K562 (cell line): ENCODE measurements around the gene MT1HL1. TPM values are rescaled to one million over a fixed set of nuclear protein-coding genes. Genes with fewer than 3 reads are reported as not detected.

Experiments used
- ATAC-seq: fragments of 200-7000 bp; cut with Tn5 transposase; 3 replicates; pipeline ENCODE4 v1.9.1; 2020; ENCODE audit warnings: moderate library complexity
- BruUV-seq: library from RNA; stranded (reverse); fragments of 400-500 nt; replicated peaks from 2 replicates; lab custom pipeline; 2021; lab: Mats Ljungman, UMichigan
- CTCF ChIA-PET: fragments of 300-600 bp; formaldehyde crosslinking; extraction: SDS; loops from one replicate; lab custom pipeline; 2021; ENCODE audit warnings: low intra/inter-chr PET ratio; lab: Yijun Ruan, JAX
- POLR2A ChIA-PET: fragments of 300-600, 350-650 bp; sonication (Branson Sonifier 250); formaldehyde crosslinking; extraction: SDS; loops from one replicate; lab custom pipeline; 2021; ENCODE audit warnings: antibody characterized with exemption, inconsistent platforms; lab: Yijun Ruan, JAX
- DNase-seq, 4 experiments: peaks; one replicate each; pipeline versions ENCODE4 v3.0.0 to v3.0.0-alpha.2; 2011 to 2018; ENCODE audit warnings: low spot score in 3 of 4, mixed read lengths in 3 of 4; ENCODE audit errors: extremely low read depth in 1 of 4
- FAIRE-seq: peaks from 2 replicates; lab custom pipeline; 2011; peaks lifted over from hg19 to GRCh38; lab: Jason Lieb, UNC
- H2AFZ ChIP-seq: 2 replicates; pipeline ENCODE4 v1.6.0; 2011; ENCODE audit warnings: low read depth, low read length, control low read depth, inconsistent platforms
- H3K27ac ChIP-seq: fragments of 200-600 bp; 3 replicates; pipeline ENCODE4 v1.8.0; 2011; ENCODE audit warnings: low read depth, mild to moderate bottlenecking, control low read depth, inconsistent platforms, low read length, moderate library complexity, mixed read lengths; ENCODE audit errors: extremely low read depth
- H3K27me3 ChIP-seq, 2 experiments: fragments of 300-600 bp in 1 of 2; 2 replicates in 1 of 2; 3 replicates in 1 of 2; pipeline versions ENCODE4 v1.6.0 to v1.8.0; 2011; ENCODE audit warnings: inconsistent platforms in 2 of 2, low read length in 2 of 2, mild to moderate bottlenecking in 1 of 2, mixed read lengths in 1 of 2, moderate library complexity in 1 of 2; ENCODE audit not compliant: control insufficient read depth in 2 of 2, insufficient read depth in 2 of 2
- H3K36me3 ChIP-seq: fragments of 300-600 bp; 3 replicates; pipeline ENCODE4 v1.8.0; 2011; ENCODE audit warnings: mild to moderate bottlenecking, low read length, inconsistent platforms; ENCODE audit not compliant: control insufficient read depth, insufficient read depth
- H3K4me1 ChIP-seq, 2 experiments: fragments of 200-600 bp in 1 of 2; replicated peaks in 1 of 2; 2 replicates in 1 of 2; 3 replicates in 1 of 2; pipeline versions ENCODE4 v1.5.1 to v1.8.0; 2011; ENCODE audit warnings: inconsistent platforms in 2 of 2, low read length in 2 of 2, mild to moderate bottlenecking in 1 of 2, mixed read lengths in 1 of 2, moderate library complexity in 1 of 2; ENCODE audit not compliant: control insufficient read depth in 2 of 2, insufficient read depth in 2 of 2
- H3K4me2 ChIP-seq: 2 replicates; pipeline ENCODE4 v1.6.1; 2011; ENCODE audit warnings: low read length, control low read depth, inconsistent platforms, mixed read lengths; ENCODE audit not compliant: insufficient read depth
- H3K4me3 ChIP-seq: fragments of 200-600 bp; sonication (generic), shearing (Covaris generic); 2 replicates; pipeline ENCODE4 v1.5.1; 2016; ENCODE audit warnings: control low read depth, inconsistent platforms
- H3K79me2 ChIP-seq: fragments of 200-600 bp; 3 replicates; pipeline ENCODE4 v1.8.0; 2011; ENCODE audit warnings: low read length, inconsistent platforms; ENCODE audit not compliant: control insufficient read depth, insufficient read depth
- H3K9ac ChIP-seq, 2 experiments: 2 replicates each; pipeline versions ENCODE4 v1.6.0 to v1.6.1; 2011; ENCODE audit warnings: low read depth in 2 of 2, low read length in 2 of 2, control low read depth in 1 of 2, inconsistent platforms in 1 of 2, mild to moderate bottlenecking in 1 of 2, mixed read lengths in 1 of 2; ENCODE audit not compliant: insufficient read depth in 1 of 2
- H3K9me1 ChIP-seq: one replicate; pipeline ENCODE4 v1.6.0; 2011; ENCODE audit warnings: inconsistent platforms, mild to moderate bottlenecking, low read length, moderate library complexity; ENCODE audit not compliant: control insufficient read depth, insufficient read depth
- H3K9me3 ChIP-seq: replicated peaks from 2 replicates; pipeline ENCODE4 v1.5.1; 2011; ENCODE audit warnings: low read depth, low read length, inconsistent platforms; ENCODE audit not compliant: control insufficient read depth, insufficient read depth
- H4K20me1 ChIP-seq: replicated peaks from 2 replicates; pipeline ENCODE4 v1.6.1; 2011; ENCODE audit warnings: low read length, inconsistent platforms, mixed read lengths; ENCODE audit not compliant: control insufficient read depth, insufficient read depth
- SAFB ChIP-seq: fragments of 200-400 bp; formaldehyde crosslinking; IDR thresholded peaks from 2 replicates; pipeline ENCODE4 v1.6.1; 2017; ENCODE audit warnings: low read depth, low read length, borderline replicate concordance
- ZZZ3 ChIP-seq: fragments of 450-650 bp; IDR thresholded peaks from 2 replicates; pipeline ENCODE4 v1.6.1; 2016; ENCODE audit warnings: antibody characterized with exemption, mild to moderate bottlenecking, moderate library complexity
- WGBS: fragments of 100-300 bp; shearing (Covaris generic); methylation state at CpG from one replicate; pipeline ENCODE4 v1.1.6; 2016; ENCODE audit warnings: low coverage, mixed read lengths; ENCODE audit not compliant: insufficient coverage; ENCODE audit errors: missing lambda C conversion rate; 5-methylcytosine and 5-hydroxymethylcytosine counted together
- in situ Hi-C: fragments of 300-500 bp; cut with MboI; formaldehyde crosslinking; loops from 4 replicates; pipeline ENCODE4 v1.15.0; 2018; ENCODE audit warnings: inconsistent platforms, mixed read lengths
- intact Hi-C: fragments of 100-400 bp; cut with micrococcal nuclease; formaldehyde crosslinking; loops from 2 replicates; pipeline ENCODE4 v1.14.2; 2022
- polyA plus RNA-seq, 8 experiments: library from polyadenylated mRNA; depleted of rRNA in 4 of 8; stranded (reverse) in 5 of 8; unstranded in 3 of 8; fragments of >200 nt; fragmentation: Nextera tagmentation in 2 of 8; fragmentation: Illumina TruSeq in 1 of 8; extraction: Ambion mirVana in 2 of 8; extraction: Trizol in 1 of 8; gene quantifications; 2 replicates each; pipeline versions ENCODE4 v1.2.1 to v1.2.3, GENCODE V29; 2011 to 2014; ENCODE audit warnings: inconsistent platforms in 1 of 8, missing spikeins in 1 of 8
- total RNA-seq, 7 experiments: library from RNA; depleted of rRNA in 6 of 7; stranded (reverse); fragments of >200 nt in 6 of 7; fragmentation: Illumina TruSeq in 2 of 7; extraction: Trizol in 2 of 7; gene quantifications; 2 replicates each; pipeline versions ENCODE4 v1.2.1 to v1.2.3, GENCODE V29; 2011 to 2021; ENCODE audit warnings: low replicate concordance in 1 of 7
- TF ChIP-seq, protein P1 (sequence below): fragments of 250-450 bp; sonication (Bioruptor Pico); IDR thresholded peaks from 2 replicates; pipeline ENCODE4 v1.4.0; 2020

The MT1HL1 gene
- total and polyA plus RNA-seq, 9 of the 15 experiments (the other 6 are each of a cell fraction or from before 2014, with no cell fraction given): not detected

DNA sequence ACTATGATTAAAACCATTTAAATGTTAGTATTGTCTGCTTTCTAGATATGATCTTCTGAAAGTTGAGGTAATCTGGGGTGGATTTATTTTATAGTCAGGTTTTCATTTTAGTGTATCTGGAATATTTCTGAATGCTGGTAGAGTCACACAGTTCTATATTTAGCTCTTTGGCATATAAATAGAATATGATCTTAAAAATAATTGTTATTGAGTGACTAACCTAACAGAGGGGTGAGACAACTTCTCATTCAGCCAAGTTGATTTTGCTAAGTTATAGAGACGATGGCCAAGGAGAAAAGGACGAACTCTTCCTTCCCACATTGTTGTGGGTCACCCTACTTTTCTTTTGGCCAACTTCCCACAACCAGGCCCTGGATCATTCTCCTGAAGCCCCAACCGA lies 7.2 kb upstream of the MT1HL1 start:
- no peaks in the 10 kb centered on the region for H3K9me1 ChIP-seq
- ChIA-PET CTCF (no interaction called here), POLR2A (no interaction called here)
- H4K20me1 ChIP-seq: no peaks in the 10 kb centered on the region
- TF ChIP-seq, protein P1, sequence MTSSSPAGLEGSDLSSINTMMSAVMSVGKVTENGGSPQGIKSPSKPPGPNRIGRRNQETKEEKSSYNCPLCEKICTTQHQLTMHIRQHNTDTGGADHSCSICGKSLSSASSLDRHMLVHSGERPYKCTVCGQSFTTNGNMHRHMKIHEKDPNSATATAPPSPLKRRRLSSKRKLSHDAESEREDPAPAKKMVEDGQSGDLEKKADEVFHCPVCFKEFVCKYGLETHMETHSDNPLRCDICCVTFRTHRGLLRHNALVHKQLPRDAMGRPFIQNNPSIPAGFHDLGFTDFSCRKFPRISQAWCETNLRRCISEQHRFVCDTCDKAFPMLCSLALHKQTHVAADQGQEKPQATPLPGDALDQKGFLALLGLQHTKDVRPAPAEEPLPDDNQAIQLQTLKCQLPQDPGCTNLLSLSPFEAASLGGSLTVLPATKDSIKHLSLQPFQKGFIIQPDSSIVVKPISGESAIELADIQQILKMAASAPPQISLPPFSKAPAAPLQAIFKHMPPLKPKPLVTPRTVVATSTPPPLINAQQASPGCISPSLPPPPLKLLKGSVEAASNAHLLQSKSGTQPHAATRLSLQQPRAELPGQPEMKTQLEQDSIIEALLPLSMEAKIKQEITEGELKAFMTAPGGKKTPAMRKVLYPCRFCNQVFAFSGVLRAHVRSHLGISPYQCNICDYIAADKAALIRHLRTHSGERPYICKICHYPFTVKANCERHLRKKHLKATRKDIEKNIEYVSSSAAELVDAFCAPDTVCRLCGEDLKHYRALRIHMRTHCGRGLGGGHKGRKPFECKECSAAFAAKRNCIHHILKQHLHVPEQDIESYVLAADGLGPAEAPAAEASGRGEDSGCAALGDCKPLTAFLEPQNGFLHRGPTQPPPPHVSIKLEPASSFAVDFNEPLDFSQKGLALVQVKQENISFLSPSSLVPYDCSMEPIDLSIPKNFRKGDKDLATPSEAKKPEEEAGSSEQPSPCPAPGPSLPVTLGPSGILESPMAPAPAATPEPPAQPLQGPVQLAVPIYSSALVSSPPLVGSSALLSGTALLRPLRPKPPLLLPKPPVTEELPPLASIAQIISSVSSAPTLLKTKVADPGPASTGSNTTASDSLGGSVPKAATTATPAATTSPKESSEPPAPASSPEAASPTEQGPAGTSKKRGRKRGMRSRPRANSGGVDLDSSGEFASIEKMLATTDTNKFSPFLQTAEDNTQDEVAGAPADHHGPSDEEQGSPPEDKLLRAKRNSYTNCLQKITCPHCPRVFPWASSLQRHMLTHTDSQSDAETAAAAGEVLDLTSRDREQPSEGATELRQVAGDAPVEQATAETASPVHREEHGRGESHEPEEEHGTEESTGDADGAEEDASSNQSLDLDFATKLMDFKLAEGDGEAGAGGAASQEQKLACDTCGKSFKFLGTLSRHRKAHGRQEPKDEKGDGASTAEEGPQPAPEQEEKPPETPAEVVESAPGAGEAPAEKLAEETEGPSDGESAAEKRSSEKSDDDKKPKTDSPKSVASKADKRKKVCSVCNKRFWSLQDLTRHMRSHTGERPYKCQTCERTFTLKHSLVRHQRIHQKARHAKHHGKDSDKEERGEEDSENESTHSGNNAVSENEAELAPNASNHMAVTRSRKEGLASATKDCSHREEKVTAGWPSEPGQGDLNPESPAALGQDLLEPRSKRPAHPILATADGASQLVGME: no peak
- no peak for TF ChIP-seq ZZZ3
- TF ChIP-seq SAFB: no peak
- BruUV-seq: no TSS peak
- no peak overlapping the region for H3K27ac ChIP-seq
- no peaks in the 10 kb centered on the region for H3K79me2 ChIP-seq
- no peak overlapping the region for H2AFZ ChIP-seq
- H3K4me2 ChIP-seq: no peak overlapping the region
- no peaks in the 10 kb centered on the region for H3K9me3 ChIP-seq
- H3K9ac ChIP-seq: no peak overlapping the region
- no peak for ATAC-seq
- intact Hi-C loops: no loop called here
- H3K27me3 ChIP-seq: peaks cover 1 to 8% of the 10 kb centered on the region in 2 experiments; a peak in 3 of 5 replicates
- 10% methylated on average over 3 of the region's 3 CpGs for WGBS
- no peaks in the 10 kb centered on the region for H3K36me3 ChIP-seq
- FAIRE-seq: no peak
- in situ Hi-C loops: no loop called here
- no peak for DNase-seq
- no peak overlapping the region for H3K4me3 ChIP-seq
- H3K4me1 ChIP-seq: peaks cover 4 to 11% of the 10 kb centered on the region in 2 experiments; a peak in 3 of 5 replicates
